Endothelial cell of umbilical vein (primary cell): ENCODE data around the gene SLC66A2. TPM values are rescaled to one million over a fixed set of nuclear protein-coding genes. Genes with fewer than 3 reads are reported as not detected.

Source experiments
- BruUV-seq: library from RNA; stranded (reverse); fragments of 400-500 nt; replicated peaks from 2 replicates; lab custom pipeline; 2021; lab: Mats Ljungman, UMichigan
- CTCF ChIA-PET: fragments of 300-600, 350-600 bp; sonication (Branson Sonifier 250); formaldehyde crosslinking; loops from one replicate; lab custom pipeline; 2021; ENCODE audit warnings: antibody characterized with exemption, inconsistent platforms; lab: Charles Lee
- POLR2A ChIA-PET: fragments of 300-600, 350-600 bp; sonication (Branson Sonifier 250); formaldehyde crosslinking; loops from one replicate; lab custom pipeline; 2021; ENCODE audit warnings: antibody characterized with exemption, inconsistent platforms; lab: Charles Lee
- DNase-seq: peaks from one replicate; pipeline ENCODE4 v3.0.0-alpha.2; 2011; ENCODE audit warnings: low read depth, low spot score
- FAIRE-seq: peaks from 2 replicates; lab custom pipeline; 2011; peaks lifted over from hg19 to GRCh38; lab: Jason Lieb, UNC
- H2AFZ ChIP-seq: 2 replicates; pipeline ENCODE4 v1.6.0; 2012; ENCODE audit warnings: low read depth, low read length, control low read depth, inconsistent platforms
- H3K27ac ChIP-seq: 2 replicates; pipeline ENCODE4 v1.5.1; 2011; ENCODE audit warnings: low read depth, mild to moderate bottlenecking, control low read depth, low read length, moderate library complexity; ENCODE audit not compliant: insufficient read depth
- H3K27me3 ChIP-seq, 2 experiments: 2 replicates each; pipeline versions ENCODE4 v1.6.0 to v1.6.1; 2011; ENCODE audit warnings: low read length in 2 of 2, mixed read lengths in 1 of 2; ENCODE audit not compliant: control insufficient read depth in 2 of 2, insufficient read depth in 2 of 2
- H3K36me3 ChIP-seq, 2 experiments: 2 replicates in 1 of 2; 3 replicates in 1 of 2; pipeline ENCODE4 v1.5.1; 2011; ENCODE audit warnings: low read length in 2 of 2, mild to moderate bottlenecking in 1 of 2, moderate library complexity in 1 of 2; ENCODE audit not compliant: control insufficient read depth in 2 of 2, insufficient read depth in 2 of 2; ENCODE audit errors: extremely low read depth in 1 of 2
- H3K4me1 ChIP-seq: 3 replicates; pipeline ENCODE4 v1.5.1; 2011; ENCODE audit warnings: mild to moderate bottlenecking, low read length; ENCODE audit not compliant: control insufficient read depth, insufficient read depth; ENCODE audit errors: extremely low read depth
- H3K4me2 ChIP-seq: 2 replicates; pipeline ENCODE4 v1.6.1; 2011; ENCODE audit warnings: low read length, control low read depth, mixed read lengths; ENCODE audit not compliant: insufficient read depth
- H3K4me3 ChIP-seq, 3 experiments: fragments of 200-600 bp in 1 of 3; sonication (generic), shearing (Covaris generic) in 1 of 3; replicated peaks in 1 of 3; 2 replicates each; pipeline ENCODE4 v1.5.1; 2011 to 2016; ENCODE audit warnings: control low read depth in 3 of 3, low read length in 3 of 3, mild to moderate bottlenecking in 2 of 3, inconsistent platforms in 1 of 3, low read depth in 1 of 3, moderate library complexity in 1 of 3; ENCODE audit not compliant: insufficient read depth in 1 of 3
- H3K79me2 ChIP-seq: 2 replicates; pipeline ENCODE4 v1.6.0; 2012; ENCODE audit warnings: low read length, inconsistent platforms; ENCODE audit not compliant: control insufficient read depth, insufficient read depth
- H3K9ac ChIP-seq: replicated peaks from 2 replicates; pipeline ENCODE3; 2011; ENCODE audit warnings: low read length, control low read depth; ENCODE audit not compliant: insufficient read depth; ENCODE audit errors: extremely low read depth
- H3K9me1 ChIP-seq: replicated peaks from 3 replicates; pipeline ENCODE4 v1.6.0; 2011; ENCODE audit warnings: mild to moderate bottlenecking, low read length; ENCODE audit not compliant: control insufficient read depth, insufficient read depth; ENCODE audit errors: extremely low read depth
- H3K9me3 ChIP-seq: replicated peaks from 2 replicates; pipeline ENCODE4 v1.5.1; 2012; ENCODE audit warnings: low read length, inconsistent platforms; ENCODE audit not compliant: control insufficient read depth, insufficient read depth
- H4K20me1 ChIP-seq: replicated peaks from 2 replicates; pipeline ENCODE3; 2011; ENCODE audit warnings: mild to moderate bottlenecking, low read length; ENCODE audit not compliant: control insufficient read depth, insufficient read depth; ENCODE audit errors: extremely low read depth
- EZH2 ChIP-seq: IDR thresholded peaks from 2 replicates; pipeline ENCODE4 v1.6.1; 2012; ENCODE audit warnings: borderline replicate concordance, low read depth, mild to moderate bottlenecking, moderate library complexity, low read length, inconsistent platforms; ENCODE audit not compliant: severe bottlenecking
- FOS ChIP-seq: IDR thresholded peaks from 2 replicates; pipeline ENCODE4 v1.6.1; 2011; ENCODE audit warnings: mild to moderate bottlenecking, low read length, moderate library complexity, borderline replicate concordance; ENCODE audit not compliant: insufficient read depth
- GATA2 ChIP-seq: IDR thresholded peaks from 2 replicates; pipeline ENCODE4 v1.7.0; 2011; ENCODE audit warnings: low read depth, mild to moderate bottlenecking, moderate library complexity, mixed read lengths, low read length; ENCODE audit not compliant: insufficient read length, insufficient read depth
- JUN ChIP-seq: IDR thresholded peaks from 2 replicates; pipeline ENCODE4 v1.6.1; 2011; ENCODE audit warnings: borderline replicate concordance, low read depth; ENCODE audit not compliant: insufficient read length, insufficient read depth
- MYC ChIP-seq: IDR thresholded peaks from one replicate; pipeline ENCODE4 v1.6.1; 2011; ENCODE audit warnings: mild to moderate bottlenecking, low read depth, low read length
- POLR2A ChIP-seq: IDR thresholded peaks from 2 replicates; pipeline ENCODE4 v1.6.1; 2012; ENCODE audit warnings: low read depth, mild to moderate bottlenecking, control low read depth, low read length
- POLR2AphosphoS5 ChIP-seq: IDR thresholded peaks from 2 replicates; pipeline ENCODE4 v1.6.1; 2012; ENCODE audit warnings: low read depth, mild to moderate bottlenecking, control low read depth, low read length, moderate library complexity; ENCODE audit not compliant: insufficient read depth
- dilution Hi-C: fragments of 300-500 bp; cut with MboI; formaldehyde crosslinking; loops from one replicate; pipeline ENCODE4 v1.15.0; 2019; ENCODE audit warnings: low sequenced_read_pairs; ENCODE audit not compliant: extremely low pct_ligation_motif_present
- intact Hi-C: fragments of 100-400 bp; cut with micrococcal nuclease; formaldehyde crosslinking; loops from one replicate; pipeline ENCODE4 v1.10.0; 2022
- polyA plus RNA-seq, 4 experiments: library from polyadenylated mRNA; depleted of rRNA in 3 of 4; stranded (reverse) in 3 of 4; unstranded in 1 of 4; fragments of >200 nt; gene quantifications; 2 replicates each; pipeline versions ENCODE4 v1.2.1 to v1.2.3, GENCODE V29; 2011 to 2012; ENCODE audit warnings: missing spikeins in 1 of 4
- total RNA-seq: library from RNA; stranded (reverse); gene quantifications from 2 replicates; pipeline ENCODE4 v1.2.3, GENCODE V29; 2021
- TF ChIP-seq, protein P1 (sequence below), 2 donors: IDR thresholded peaks; 1 replicate in 1 of 2; 2 replicates in 1 of 2; pipeline ENCODE4 v1.5.1; 2011; ENCODE audit warnings: low read length in 2 of 2, mild to moderate bottlenecking in 2 of 2, moderate library complexity in 2 of 2, control low read depth in 1 of 2, inconsistent platforms in 1 of 2, low read depth in 1 of 2; ENCODE audit not compliant: insufficient read depth in 1 of 2; ENCODE audit errors: extremely low read depth in 1 of 2
- TF ChIP-seq, protein P2 (sequence below): IDR thresholded peaks from 2 replicates; pipeline ENCODE4 v1.6.1; 2011; ENCODE audit not compliant: insufficient read depth, insufficient read length

The SLC66A2 gene
- total and polyA plus RNA-seq, 2 donors (not counting 3 experiments of a cell fraction or from before 2014, with no cell fraction given): 32.5 to 37.1 TPM

DNA sequence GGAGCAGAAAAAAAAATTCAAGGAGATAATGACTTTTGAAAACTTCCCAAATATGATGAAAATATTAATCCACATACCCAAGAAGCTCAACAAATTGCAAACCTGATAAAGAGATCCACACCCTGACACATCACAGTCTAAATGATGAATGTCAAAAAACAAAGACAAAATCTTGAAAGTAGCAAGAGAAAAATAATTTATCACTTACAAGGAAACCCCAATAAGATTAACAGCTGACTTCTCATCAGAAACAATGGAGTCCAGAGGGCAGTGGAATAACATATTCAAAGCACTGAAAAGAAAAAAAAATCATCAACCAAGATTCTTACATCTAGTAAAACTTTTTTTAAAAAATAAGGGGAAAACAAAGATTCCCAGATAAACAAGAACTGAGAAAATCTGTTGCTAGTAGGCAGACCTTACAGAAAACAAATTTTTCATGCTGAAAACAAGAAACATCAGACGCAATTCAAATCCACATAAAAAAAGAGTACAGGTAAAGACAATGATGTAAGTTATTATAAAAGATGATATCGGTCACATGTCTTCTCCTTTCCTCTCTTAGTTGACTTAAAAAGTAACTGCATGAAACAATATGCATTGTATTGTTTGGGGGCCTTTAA lies 21.3 kb downstream of the SLC66A2 start:
- H3K4me1 ChIP-seq: no peaks in the 10 kb centered on the region
- no peak overlapping the region for H3K27ac ChIP-seq
- no peaks in the 10 kb centered on the region for H3K27me3 ChIP-seq
- ChIA-PET POLR2A (no interaction called here), CTCF (no interaction called here)
- no peak overlapping the region for H3K4me2 ChIP-seq
- TF ChIP-seq FOS (no peak), JUN (no peak), GATA2 (no peak), EZH2 (no peak), MYC (no peak), POLR2A (no peak), POLR2AphosphoS5 (no peak)
- TF ChIP-seq, protein P1, sequence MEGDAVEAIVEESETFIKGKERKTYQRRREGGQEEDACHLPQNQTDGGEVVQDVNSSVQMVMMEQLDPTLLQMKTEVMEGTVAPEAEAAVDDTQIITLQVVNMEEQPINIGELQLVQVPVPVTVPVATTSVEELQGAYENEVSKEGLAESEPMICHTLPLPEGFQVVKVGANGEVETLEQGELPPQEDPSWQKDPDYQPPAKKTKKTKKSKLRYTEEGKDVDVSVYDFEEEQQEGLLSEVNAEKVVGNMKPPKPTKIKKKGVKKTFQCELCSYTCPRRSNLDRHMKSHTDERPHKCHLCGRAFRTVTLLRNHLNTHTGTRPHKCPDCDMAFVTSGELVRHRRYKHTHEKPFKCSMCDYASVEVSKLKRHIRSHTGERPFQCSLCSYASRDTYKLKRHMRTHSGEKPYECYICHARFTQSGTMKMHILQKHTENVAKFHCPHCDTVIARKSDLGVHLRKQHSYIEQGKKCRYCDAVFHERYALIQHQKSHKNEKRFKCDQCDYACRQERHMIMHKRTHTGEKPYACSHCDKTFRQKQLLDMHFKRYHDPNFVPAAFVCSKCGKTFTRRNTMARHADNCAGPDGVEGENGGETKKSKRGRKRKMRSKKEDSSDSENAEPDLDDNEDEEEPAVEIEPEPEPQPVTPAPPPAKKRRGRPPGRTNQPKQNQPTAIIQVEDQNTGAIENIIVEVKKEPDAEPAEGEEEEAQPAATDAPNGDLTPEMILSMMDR (IDR thresholded peaks at IDR 0.05; ENCODE audit: extremely low read depth in 1 of 2, insufficient read depth in 1 of 2, low read depth in 1 of 2, low read length in 2 of 2): no peak
- TF ChIP-seq, protein P2, sequence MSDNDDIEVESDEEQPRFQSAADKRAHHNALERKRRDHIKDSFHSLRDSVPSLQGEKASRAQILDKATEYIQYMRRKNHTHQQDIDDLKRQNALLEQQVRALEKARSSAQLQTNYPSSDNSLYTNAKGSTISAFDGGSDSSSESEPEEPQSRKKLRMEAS: no peak
- FAIRE-seq (no peak), DNase-seq (no peak)
- dilution Hi-C loops: no loop called here
- H3K79me2 ChIP-seq: peaks cover 22% of the 10 kb centered on the region
- H3K4me3 ChIP-seq: no peak overlapping the region
- intact Hi-C loops: no loop called here
- H3K9ac ChIP-seq: no peak overlapping the region
- peaks cover 2% of the 10 kb centered on the region for H3K9me3 ChIP-seq
- H3K9me1 ChIP-seq: no peaks in the 10 kb centered on the region
- BruUV-seq: no TSS peak
- H3K36me3 ChIP-seq: peaks cover 0 to 19% of the 10 kb centered on the region in 2 experiments
- no peaks in the 10 kb centered on the region for H4K20me1 ChIP-seq
- H2AFZ ChIP-seq: no peak overlapping the region
